Tibial nerve (tissue), 4 donors: ENCODE measurements around the gene SLC25A28. TPM values are rescaled to one million over a fixed set of nuclear protein-coding genes. Genes with fewer than 3 reads are reported as not detected.

Source experiments
- DNase-seq, 2 donors: peaks; one replicate each; pipeline ENCODE4 v3.0.0-alpha.2; 2019; ENCODE audit warnings: low spot score in 2 of 2
- H3K27ac ChIP-seq, 4 donors: fragments of 200-600 bp; sonication (generic) in 3 of 4; one replicate each; pipeline ENCODE4 v1.5.1; 2017 to 2019; ENCODE audit warnings: mild to moderate bottlenecking in 1 of 4
- H3K27me3 ChIP-seq, 2 donors: fragments of 200-600 bp; sonication (generic) in 1 of 2; one replicate each; pipeline versions ENCODE4 v1.5.1 to v1.6.0; 2017 to 2019
- H3K36me3 ChIP-seq, 3 donors: fragments of 200-600 bp; sonication (generic); one replicate each; pipeline ENCODE4 v1.5.1; 2018 to 2019
- H3K4me1 ChIP-seq, 4 donors: fragments of 200-600 bp; sonication (generic) in 3 of 4; one replicate each; pipeline ENCODE4 v1.5.1; 2017 to 2019
- H3K4me3 ChIP-seq, 4 donors: fragments of 200-600 bp; sonication (generic) in 3 of 4; one replicate each; pipeline ENCODE4 v1.5.1; 2017 to 2019; ENCODE audit warnings: mild to moderate bottlenecking in 1 of 4, moderate library complexity in 1 of 4
- H3K9me3 ChIP-seq, 4 donors: fragments of 200-600 bp; sonication (generic) in 3 of 4; one replicate each; pipeline ENCODE4 v1.5.1; 2017 to 2019
- EP300 ChIP-seq, 2 donors: sonication (generic); formaldehyde crosslinking; IDR thresholded peaks; one replicate each; pipeline ENCODE4 v1.6.1; 2017; ENCODE audit warnings: antibody characterized with exemption in 2 of 2, mild to moderate bottlenecking in 1 of 2
- POLR2A ChIP-seq, 2 donors: fragments of 450-650 bp; IDR thresholded peaks; one replicate each; pipeline ENCODE4 v1.6.1; 2017; ENCODE audit warnings: antibody characterized with exemption in 2 of 2, mild to moderate bottlenecking in 2 of 2, moderate library complexity in 2 of 2
- WGBS, 2 donors: methylation state at CpG; one replicate each; pipeline ENCODE4 v1.1.5; 2018; 5-methylcytosine and 5-hydroxymethylcytosine counted together
- total RNA-seq, 4 donors: library from RNA; depleted of rRNA; stranded (reverse); fragments of >200 nt; gene quantifications; one replicate each; pipeline ENCODE4 v1.1.0, GENCODE V29; 2016
- TF ChIP-seq, protein P1 (sequence below), 5 experiments: fragments of 200-600 bp in 3 of 5; fragments of 450-650 bp in 2 of 5; sonication (generic) in 3 of 5; IDR thresholded peaks; one replicate each; pipeline ENCODE4 v1.5.1; 2016 to 2019; ENCODE audit warnings: antibody characterized with exemption in 5 of 5, mild to moderate bottlenecking in 3 of 5, moderate library complexity in 2 of 5

SLC25A28 gene
- total RNA-seq, 4 donors from 2014 or later, result 35.2 to 65.6 (median 47.8) TPM

DNA sequence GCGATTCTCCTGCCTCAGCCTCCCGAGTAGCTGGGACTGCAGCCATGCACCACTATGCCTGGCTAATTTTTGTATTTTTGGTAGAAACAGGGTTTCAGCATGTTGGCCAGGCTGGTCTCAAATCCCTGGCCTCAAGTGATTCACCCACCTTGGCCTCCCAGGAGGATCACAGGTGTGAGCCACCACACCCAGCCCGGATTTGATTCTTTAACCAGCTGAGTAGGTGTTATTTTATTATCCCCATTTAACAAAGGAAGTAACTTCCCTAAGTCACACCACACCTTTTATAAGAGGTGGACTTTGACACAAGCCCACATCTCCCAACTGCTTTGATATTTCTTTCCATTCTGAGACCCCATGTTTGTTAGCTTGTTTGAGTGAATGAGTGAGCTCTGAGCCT lies 25.0 kb downstream of the SLC25A28 start:
- H3K27me3 ChIP-seq, result no peaks in the 10 kb centered on the region
- H3K9me3 ChIP-seq, result no peaks in the 10 kb centered on the region
- no peak overlapping the region for H3K4me3 ChIP-seq
- WGBS, 2 donors, result 56 to 75% methylated on average over 3 of the region's 3 CpGs
- DNase-seq, result no peak
- TF ChIP-seq EP300 (IDR thresholded peaks at IDR 0.05), result no peak
- TF ChIP-seq, protein P1, sequence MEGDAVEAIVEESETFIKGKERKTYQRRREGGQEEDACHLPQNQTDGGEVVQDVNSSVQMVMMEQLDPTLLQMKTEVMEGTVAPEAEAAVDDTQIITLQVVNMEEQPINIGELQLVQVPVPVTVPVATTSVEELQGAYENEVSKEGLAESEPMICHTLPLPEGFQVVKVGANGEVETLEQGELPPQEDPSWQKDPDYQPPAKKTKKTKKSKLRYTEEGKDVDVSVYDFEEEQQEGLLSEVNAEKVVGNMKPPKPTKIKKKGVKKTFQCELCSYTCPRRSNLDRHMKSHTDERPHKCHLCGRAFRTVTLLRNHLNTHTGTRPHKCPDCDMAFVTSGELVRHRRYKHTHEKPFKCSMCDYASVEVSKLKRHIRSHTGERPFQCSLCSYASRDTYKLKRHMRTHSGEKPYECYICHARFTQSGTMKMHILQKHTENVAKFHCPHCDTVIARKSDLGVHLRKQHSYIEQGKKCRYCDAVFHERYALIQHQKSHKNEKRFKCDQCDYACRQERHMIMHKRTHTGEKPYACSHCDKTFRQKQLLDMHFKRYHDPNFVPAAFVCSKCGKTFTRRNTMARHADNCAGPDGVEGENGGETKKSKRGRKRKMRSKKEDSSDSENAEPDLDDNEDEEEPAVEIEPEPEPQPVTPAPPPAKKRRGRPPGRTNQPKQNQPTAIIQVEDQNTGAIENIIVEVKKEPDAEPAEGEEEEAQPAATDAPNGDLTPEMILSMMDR (IDR thresholded peaks at IDR 0.05), result no peak
- TF ChIP-seq POLR2A (IDR thresholded peaks at IDR 0.05), result no peak
- no peaks in the 10 kb centered on the region for H3K4me1 ChIP-seq
- no peak overlapping the region for H3K27ac ChIP-seq
- no peaks in the 10 kb centered on the region for H3K36me3 ChIP-seq

DNA sequence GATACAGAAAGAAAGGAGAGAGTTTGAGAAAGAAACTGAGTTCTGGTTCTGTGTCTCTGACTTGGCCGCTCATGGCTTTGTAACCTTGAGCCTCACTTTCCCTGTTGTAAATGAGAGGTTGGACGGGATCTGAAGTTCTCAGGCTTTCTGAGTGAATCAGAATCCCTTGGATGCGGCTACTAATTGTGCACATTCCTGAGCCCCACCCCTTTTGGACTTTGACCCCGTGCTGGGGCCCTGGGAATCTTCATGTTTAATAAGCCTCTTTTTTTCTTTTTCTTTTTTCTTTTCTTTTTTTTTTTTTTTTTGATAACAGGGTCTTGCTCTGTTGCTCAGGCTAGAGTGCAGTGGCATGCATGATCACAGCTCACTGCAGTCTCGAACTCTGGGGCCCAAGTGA lies 26.9 kb downstream of the SLC25A28 start:
- Histone ChIP-seq H3K9me3 (no peaks in the 10 kb centered on the region), H3K4me3 (no peak overlapping the region), H3K36me3 (no peaks in the 10 kb centered on the region), H3K27me3 (no peaks in the 10 kb centered on the region), H3K27ac (no peak overlapping the region), H3K4me1 (no peaks in the 10 kb centered on the region)
- no peak for DNase-seq
- 54 to 56% methylated on average over 5 of the region's 5 CpGs for WGBS, 2 donors
- TF ChIP-seq EP300 (IDR thresholded peaks at IDR 0.05), result no peak
- TF ChIP-seq, protein P1 (IDR thresholded peaks at IDR 0.05), result no peak
- no peak for TF ChIP-seq POLR2A (IDR thresholded peaks at IDR 0.05)

DNA sequence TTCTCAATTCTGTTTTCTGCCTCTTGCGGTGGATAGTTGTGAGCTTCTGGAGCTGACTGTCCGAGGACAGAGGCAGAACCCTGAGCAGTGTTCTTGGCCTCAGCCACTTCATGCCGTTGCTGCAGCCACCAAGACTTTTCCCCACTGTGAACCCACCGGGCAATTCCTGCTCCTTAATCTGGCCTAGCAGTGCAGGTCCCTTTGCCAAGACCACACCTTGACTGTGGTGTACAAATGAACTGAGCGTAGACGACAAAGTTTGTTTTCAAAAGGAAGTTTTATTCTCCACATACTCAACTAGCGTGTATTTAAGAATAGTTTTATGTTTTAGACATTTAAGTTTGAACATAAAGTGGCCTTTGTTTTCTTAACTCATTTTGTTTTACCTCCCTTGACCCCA lies 29.4 kb downstream of the SLC25A28 start:
- Histone ChIP-seq H3K27ac (no peak overlapping the region), H3K9me3 (no peaks in the 10 kb centered on the region), H3K4me1 (no peaks in the 10 kb centered on the region), H3K27me3 (no peaks in the 10 kb centered on the region), H3K4me3 (no peak overlapping the region), H3K36me3 (no peaks in the 10 kb centered on the region)
- 57 to 59% methylated on average over 7 of the region's 7 CpGs for WGBS, 2 donors
- no peak for DNase-seq
- TF ChIP-seq, protein P1 (IDR thresholded peaks at IDR 0.05), result no peak
- TF ChIP-seq EP300 (IDR thresholded peaks at IDR 0.05) (no peak), POLR2A (IDR thresholded peaks at IDR 0.05) (no peak)

DNA sequence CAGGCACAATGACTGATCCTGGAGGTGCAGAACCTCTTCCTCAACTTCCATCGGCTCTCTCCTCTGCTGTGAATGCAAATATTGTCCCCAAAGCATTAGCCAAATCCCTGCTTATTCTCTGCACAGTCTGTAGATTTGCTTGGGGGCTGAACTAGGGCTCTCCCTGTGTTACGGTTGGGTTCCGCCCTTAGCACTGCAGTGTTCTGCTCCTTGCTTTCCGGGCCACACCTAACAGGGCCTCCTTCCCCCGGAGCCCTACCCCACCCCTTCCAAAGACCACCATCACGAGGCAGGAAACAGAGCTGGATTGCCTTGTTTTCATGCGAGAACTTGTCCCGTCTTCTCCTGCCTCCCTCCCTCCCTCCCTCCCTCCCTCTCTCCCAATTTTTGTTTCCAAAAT lies 36.6 kb downstream of the SLC25A28 start:
- no peaks in the 10 kb centered on the region for H3K4me1 ChIP-seq
- peaks cover 0 to 9% of the 10 kb centered on the region in 2 donors for H3K27me3 ChIP-seq
- H3K4me3 ChIP-seq, result no peak overlapping the region
- H3K36me3 ChIP-seq, result no peaks in the 10 kb centered on the region
- 34 to 56% methylated on average over 8 of the region's 8 CpGs for WGBS, 2 donors
- no peak for DNase-seq
- TF ChIP-seq POLR2A (IDR thresholded peaks at IDR 0.05) (no peak), EP300 (IDR thresholded peaks at IDR 0.05) (no peak)
- TF ChIP-seq, protein P1 (IDR thresholded peaks at IDR 0.05), result no peak
- no peak overlapping the region for H3K27ac ChIP-seq
- no peaks in the 10 kb centered on the region for H3K9me3 ChIP-seq

DNA sequence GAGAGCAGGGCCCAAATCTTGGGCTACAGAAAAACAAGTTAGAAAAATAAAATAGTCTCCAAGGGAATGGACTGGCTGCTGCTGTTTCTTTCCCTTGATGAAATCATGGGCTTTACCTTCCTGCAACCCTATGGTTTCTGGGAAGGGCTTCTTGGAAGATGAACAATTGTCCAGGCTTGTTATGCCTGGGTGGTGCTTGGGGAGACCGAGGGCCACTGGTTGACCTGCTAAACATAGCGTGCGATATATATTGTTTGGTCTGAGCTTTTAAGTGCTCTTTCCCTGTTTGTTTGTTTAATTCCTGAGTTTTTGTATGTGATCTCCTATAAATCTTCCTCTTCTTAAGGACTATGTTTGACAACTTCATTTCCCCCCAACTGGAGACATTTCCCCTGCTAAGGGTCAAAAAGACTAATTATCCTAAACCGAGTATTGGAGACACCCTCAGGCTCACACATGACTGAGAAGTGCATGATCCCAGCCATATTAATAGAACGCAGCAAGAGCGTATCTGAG lies 37.9 kb downstream of the SLC25A28 start:
- DNase-seq, result no peak
- no peak overlapping the region for H3K4me3 ChIP-seq
- WGBS, 2 donors, result 64 to 66% methylated on average over 6 of the region's 6 CpGs
- TF ChIP-seq EP300 (IDR thresholded peaks at IDR 0.05), result no peak
- no peak overlapping the region for H3K27ac ChIP-seq
- peaks cover 0 to 9% of the 10 kb centered on the region in 2 donors for H3K27me3 ChIP-seq
- no peaks in the 10 kb centered on the region for H3K9me3 ChIP-seq
- no peaks in the 10 kb centered on the region for H3K36me3 ChIP-seq
- no peaks in the 10 kb centered on the region for H3K4me1 ChIP-seq

DNA sequence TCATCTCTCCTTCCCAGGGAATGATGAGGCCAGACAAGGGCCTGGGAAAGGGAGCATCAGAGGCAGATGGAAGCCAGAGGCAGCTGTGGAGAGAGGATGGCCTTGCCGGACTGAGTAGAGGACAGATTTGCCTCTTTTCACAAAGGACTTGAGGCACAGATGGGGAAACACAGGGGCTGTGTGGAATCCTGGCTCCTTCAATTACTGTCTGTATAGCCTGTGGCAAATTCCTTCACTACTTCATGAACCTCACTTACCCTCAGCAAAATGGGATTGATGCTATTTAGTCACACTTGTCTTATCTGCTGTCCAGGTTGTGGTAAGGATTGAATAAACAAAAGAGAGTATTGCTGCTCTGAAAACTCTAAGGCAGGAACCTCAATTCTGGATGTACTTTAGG lies 40.3 kb downstream of the SLC25A28 start:
- TF ChIP-seq POLR2A (IDR thresholded peaks at IDR 0.05) (no peak), EP300 (IDR thresholded peaks at IDR 0.05) (no peak)
- TF ChIP-seq, protein P1 (IDR thresholded peaks at IDR 0.05), result no peak
- Histone ChIP-seq H3K27ac (no peak overlapping the region), H3K27me3 (peaks cover 0 to 9% of the 10 kb centered on the region in 2 donors), H3K4me3 (no peak overlapping the region), H3K36me3 (no peaks in the 10 kb centered on the region), H3K9me3 (no peaks in the 10 kb centered on the region), H3K4me1 (no peaks in the 10 kb centered on the region)
- DNase-seq, result no peak
- WGBS, 2 donors, result 18 to 55% methylated on average over 1 of the region's 1 CpG
